BE2C (cell line): Measurements from ENCODE around the gene UGGT2.
"Not testable (repeated sequence)": the region's sequence is repeated elsewhere in the genome, so short reads cannot be mapped to it uniquely, and the experiment has no call there.

ENCODE experiments used
- DNase-seq: peaks from one replicate; pipeline ENCODE4 v3.0.0-alpha.2; 2020
- H3K27me3 ChIP-seq: fragments of 250-450 bp; sonication (Bioruptor Pico); 2 replicates; pipeline ENCODE4 v1.5.1; 2020; ENCODE audit warnings: mild to moderate bottlenecking
- H3K36me3 ChIP-seq: fragments of 250-450 bp; sonication (Bioruptor Pico); 2 replicates; pipeline ENCODE4 v1.5.1; 2020; ENCODE audit warnings: mild to moderate bottlenecking
- H3K4me1 ChIP-seq: fragments of 250-450 bp; sonication (Bioruptor Pico); 2 replicates; pipeline ENCODE4 v1.5.1; 2020
- H3K4me3 ChIP-seq: 2 replicates; pipeline ENCODE4 v1.5.1; 2011; ENCODE audit warnings: low read depth, low read length
- H3K9me3 ChIP-seq: fragments of 250-450 bp; sonication (Bioruptor Pico); 2 replicates; pipeline ENCODE4 v1.5.1; 2020
- CTCF ChIP-seq: IDR thresholded peaks from 2 replicates; pipeline ENCODE4 v1.5.1; 2012; ENCODE audit warnings: mild to moderate bottlenecking, low read depth, low read length

UGGT2 gene

GRCh38 chr13:96052656-96053002 is 572 bp downstream of the UGGT2 start:
- H3K4me1 ChIP-seq: no peaks in the 10 kb centered on the region
- no peaks in the 10 kb centered on the region for H3K27me3 ChIP-seq
- H3K4me3 ChIP-seq: peak overlapping the region; percentile 61
- no peaks in the 10 kb centered on the region for H3K36me3 ChIP-seq
- H3K9me3 ChIP-seq: no peaks in the 10 kb centered on the region
- DNase-seq: no peak
- TF ChIP-seq CTCF: no peak

GRCh38 chr13:96051946-96052345 is 1.3 kb downstream of the UGGT2 start:
- not testable (repeated sequence) for H3K9me3 ChIP-seq, H3K27me3 ChIP-seq, H3K4me1 ChIP-seq, DNase-seq, H3K36me3 ChIP-seq, H3K4me3 ChIP-seq

- H3K4me3 ChIP-seq: not testable (repeated sequence)
Observed at GRCh38 chr13:96051491-96051890, 1.7 kb downstream of the UGGT2 start.

GRCh38 chr13:96050955-96051354 is 2.2 kb downstream of the UGGT2 start:
- not testable (repeated sequence) for H3K9me3 ChIP-seq, H3K4me3 ChIP-seq, H3K27me3 ChIP-seq, DNase-seq, H3K4me1 ChIP-seq, H3K36me3 ChIP-seq

More at GRCh38 chr13:96051491-96051890, 1.7 kb downstream of the UGGT2 start:
- H3K36me3 ChIP-seq, DNase-seq, H3K27me3 ChIP-seq, H3K9me3 ChIP-seq, H3K4me1 ChIP-seq: not testable (repeated sequence)

GRCh38 chr13:96046449-96047126 is 6.6 kb downstream of the UGGT2 start:
- not testable (repeated sequence) for H3K4me1 ChIP-seq, DNase-seq, H3K27me3 ChIP-seq, H3K4me3 ChIP-seq, H3K36me3 ChIP-seq, H3K9me3 ChIP-seq

- Histone ChIP-seq H3K27me3 (no peaks in the 10 kb centered on the region), H3K9me3 (peaks cover 5% of the 10 kb centered on the region; the same call in 1 of the 2 replicates), H3K4me3 (no peak overlapping the region), H3K36me3 (peaks cover 3% of the 10 kb centered on the region; the same call in 1 of the 2 replicates), H3K4me1 (no peaks in the 10 kb centered on the region)
- no peak for DNase-seq
- no peak for TF ChIP-seq CTCF
Observed at GRCh38 chr13:96044238-96044637, 9.0 kb downstream of the UGGT2 start.

- Histone ChIP-seq H3K36me3 (peaks cover 2% of the 10 kb centered on the region; the same call in 1 of the 2 replicates), H3K9me3 (peaks cover 1% of the 10 kb centered on the region; the same call in 1 of the 2 replicates), H3K4me1 (no peaks in the 10 kb centered on the region), H3K27me3 (no peaks in the 10 kb centered on the region), H3K4me3 (no peak overlapping the region)
- TF ChIP-seq CTCF: no peak
- no peak for DNase-seq
Observed at GRCh38 chr13:96041326-96042110, 11.7 kb downstream of the UGGT2 start.

- Histone ChIP-seq H3K9me3 (no peaks in the 10 kb centered on the region; the same call in 1 of the 2 replicates), H3K27me3 (no peaks in the 10 kb centered on the region), H3K36me3 (no peaks in the 10 kb centered on the region), H3K4me3 (no peak overlapping the region), H3K4me1 (no peaks in the 10 kb centered on the region)
- no peak for TF ChIP-seq CTCF
- DNase-seq: no peak
Observed at GRCh38 chr13:96036515-96036914, 16.7 kb downstream of the UGGT2 start.
